Measurements from ENCODE around the gene RAP1GAP2. TPM values are rescaled to one million over a fixed set of nuclear protein-coding genes. Genes with fewer than 3 reads are reported as not detected.
"Not testable (repeated sequence)": the region's sequence is repeated elsewhere in the genome, so short reads cannot be mapped to it uniquely, and the experiment has no call there.

RAP1GAP2 gene
- polyA plus RNA-seq, 4 donors: 4.9 to 24.6 (median 8.4) TPM

- Histone ChIP-seq H3K4me3 (ENCODE audit: low read depth in 1 of 3, low read length in 3 of 3) (no peak overlapping the region), H3K9me3 (ENCODE audit: control insufficient read depth in 2 of 2, insufficient read depth in 1 of 2, low read depth in 1 of 2, low read length in 1 of 2) (peaks cover 0 to 8% of the 10 kb centered on the region in 2 donors), H3K4me1 (ENCODE audit: control insufficient read depth in 3 of 3, insufficient read depth in 2 of 3, low read depth in 1 of 3, low read length in 2 of 3) (no peaks in the 10 kb centered on the region), H3K27ac (ENCODE audit: low read depth in 1 of 3, low read length in 2 of 3) (no peak overlapping the region), H3K27me3 (ENCODE audit: control insufficient read depth in 3 of 3, insufficient read depth in 3 of 3, low read length in 3 of 3) (no peaks in the 10 kb centered on the region), H3K36me3 (ENCODE audit: control insufficient read depth in 3 of 3, insufficient read depth in 2 of 3, low read depth in 1 of 3, low read length in 3 of 3) (peaks cover 0 to 55% (median 0%) of the 10 kb centered on the region in 3 donors)
- no peak for FAIRE-seq
- 85 to 89% (median 89%) methylated on average over 18 of the region's 18 CpGs for WGBS, 3 donors
- DNase-seq: no peak
Measured at GRCh38 chr17:3027786-3028532, 231.7 kb downstream of the RAP1GAP2 start.

- no peak overlapping the region for H3K27ac ChIP-seq (ENCODE audit: low read depth in 1 of 3, low read length in 2 of 3)
- H3K36me3 ChIP-seq (ENCODE audit: control insufficient read depth in 3 of 3, insufficient read depth in 2 of 3, low read depth in 1 of 3, low read length in 3 of 3): peaks cover 0 to 66% (median 0%) of the 10 kb centered on the region in 3 donors
- H3K27me3 ChIP-seq (ENCODE audit: control insufficient read depth in 3 of 3, insufficient read depth in 3 of 3, low read length in 3 of 3): no peaks in the 10 kb centered on the region
- FAIRE-seq: no peak
- H3K4me3 ChIP-seq (ENCODE audit: low read depth in 1 of 3, low read length in 3 of 3): no peak overlapping the region
- H3K9me3 ChIP-seq (ENCODE audit: control insufficient read depth in 2 of 2, insufficient read depth in 1 of 2, low read depth in 1 of 2, low read length in 1 of 2): no peaks in the 10 kb centered on the region
- WGBS, 3 donors: 81 to 87% (median 83%) methylated on average over 19 of the region's 19 CpGs
- no peak for DNase-seq
- H3K4me1 ChIP-seq (ENCODE audit: control insufficient read depth in 3 of 3, insufficient read depth in 2 of 3, low read depth in 1 of 3, low read length in 2 of 3): no peaks in the 10 kb centered on the region
Measured at GRCh38 chr17:3029213-3029913, 233.1 kb downstream of the RAP1GAP2 start.

GRCh38 chr17:3030096-3030495 is 233.9 kb downstream of the RAP1GAP2 start:
- H3K9me3 ChIP-seq (ENCODE audit: control insufficient read depth in 2 of 2, insufficient read depth in 1 of 2, low read depth in 1 of 2, low read length in 1 of 2): no peaks in the 10 kb centered on the region
- H3K27ac ChIP-seq (ENCODE audit: low read depth in 1 of 3, low read length in 2 of 3): no peak overlapping the region
- no peak for FAIRE-seq
- DNase-seq: no peak
- 65 to 89% (median 86%) methylated on average over 7 of the region's 7 CpGs for WGBS, 3 donors
- H3K27me3 ChIP-seq (ENCODE audit: control insufficient read depth in 3 of 3, insufficient read depth in 3 of 3, low read length in 3 of 3): no peaks in the 10 kb centered on the region
- H3K4me1 ChIP-seq (ENCODE audit: control insufficient read depth in 3 of 3, insufficient read depth in 2 of 3, low read depth in 1 of 3, low read length in 2 of 3): no peaks in the 10 kb centered on the region
- peaks cover 0 to 67% (median 0%) of the 10 kb centered on the region in 3 donors for H3K36me3 ChIP-seq (ENCODE audit: control insufficient read depth in 3 of 3, insufficient read depth in 2 of 3, low read depth in 1 of 3, low read length in 3 of 3)
- H3K4me3 ChIP-seq (ENCODE audit: low read depth in 1 of 3, low read length in 3 of 3): no peak overlapping the region

GRCh38 chr17:3030852-3031470 is 234.7 kb downstream of the RAP1GAP2 start:
- H3K36me3 ChIP-seq (ENCODE audit: control insufficient read depth in 3 of 3, insufficient read depth in 2 of 3, low read depth in 1 of 3, low read length in 3 of 3): peaks cover 0 to 59% (median 0%) of the 10 kb centered on the region in 3 donors
- not testable (repeated sequence) for H3K9me3 ChIP-seq (ENCODE audit: control insufficient read depth in 2 of 2, insufficient read depth in 1 of 2, low read depth in 1 of 2, low read length in 1 of 2); DNase-seq; H3K4me1 ChIP-seq (ENCODE audit: control insufficient read depth in 3 of 3, insufficient read depth in 2 of 3, low read depth in 1 of 3, low read length in 2 of 3); H3K27me3 ChIP-seq (ENCODE audit: control insufficient read depth in 3 of 3, insufficient read depth in 3 of 3, low read length in 3 of 3); H3K4me3 ChIP-seq (ENCODE audit: low read depth in 1 of 3, low read length in 3 of 3); FAIRE-seq
- H3K27ac ChIP-seq (ENCODE audit: low read depth in 1 of 3, low read length in 2 of 3): peak overlapping the region in 1 of 3 donors; percentile 12
- WGBS, 3 donors: 87 to 92% (median 91%) methylated on average over 14 of the region's 14 CpGs

- FAIRE-seq (no peak), DNase-seq (no peak)
- Histone ChIP-seq H3K4me1 (ENCODE audit: control insufficient read depth in 3 of 3, insufficient read depth in 2 of 3, low read depth in 1 of 3, low read length in 2 of 3) (no peaks in the 10 kb centered on the region), H3K4me3 (ENCODE audit: low read depth in 1 of 3, low read length in 3 of 3) (no peak overlapping the region), H3K27me3 (ENCODE audit: control insufficient read depth in 3 of 3, insufficient read depth in 3 of 3, low read length in 3 of 3) (no peaks in the 10 kb centered on the region), H3K36me3 (ENCODE audit: control insufficient read depth in 3 of 3, insufficient read depth in 2 of 3, low read depth in 1 of 3, low read length in 3 of 3) (peaks cover 0 to 44% (median 0%) of the 10 kb centered on the region in 3 donors), H3K27ac (ENCODE audit: low read depth in 1 of 3, low read length in 2 of 3) (no peak overlapping the region), H3K9me3 (ENCODE audit: control insufficient read depth in 2 of 2, insufficient read depth in 1 of 2, low read depth in 1 of 2, low read length in 1 of 2) (no peaks in the 10 kb centered on the region)
- whole genome bisulfite sequencing, 3 donors: 89 to 90% (median 89%) methylated on average over 26 to 27 of the region's 27 CpGs
Measured at GRCh38 chr17:3032258-3033247, 236.3 kb downstream of the RAP1GAP2 start.

GRCh38 chr17:3033248-3033640 is 237.0 kb downstream of the RAP1GAP2 start:
- no peaks in the 10 kb centered on the region for H3K27me3 ChIP-seq (ENCODE audit: control insufficient read depth in 3 of 3, insufficient read depth in 3 of 3, low read length in 3 of 3)
- H3K36me3 ChIP-seq (ENCODE audit: control insufficient read depth in 3 of 3, insufficient read depth in 2 of 3, low read depth in 1 of 3, low read length in 3 of 3): peaks cover 0 to 39% (median 0%) of the 10 kb centered on the region in 3 donors
- FAIRE-seq: no peak
- 80 to 86% (median 84%) methylated on average over 14 to 15 of the region's 15 CpGs for WGBS, 3 donors
- no peak overlapping the region for H3K4me3 ChIP-seq (ENCODE audit: low read depth in 1 of 3, low read length in 3 of 3)
- no peaks in the 10 kb centered on the region for H3K4me1 ChIP-seq (ENCODE audit: control insufficient read depth in 3 of 3, insufficient read depth in 2 of 3, low read depth in 1 of 3, low read length in 2 of 3)
- H3K9me3 ChIP-seq (ENCODE audit: control insufficient read depth in 2 of 2, insufficient read depth in 1 of 2, low read depth in 1 of 2, low read length in 1 of 2): no peaks in the 10 kb centered on the region
- H3K27ac ChIP-seq (ENCODE audit: low read depth in 1 of 3, low read length in 2 of 3): no peak overlapping the region
- no peak for DNase-seq

GRCh38 chr17:3033741-3034577 is 237.7 kb downstream of the RAP1GAP2 start:
- Histone ChIP-seq H3K36me3 (ENCODE audit: control insufficient read depth in 3 of 3, insufficient read depth in 2 of 3, low read depth in 1 of 3, low read length in 3 of 3) (peaks cover 0 to 35% (median 0%) of the 10 kb centered on the region in 3 donors), H3K9me3 (ENCODE audit: control insufficient read depth in 2 of 2, insufficient read depth in 1 of 2, low read depth in 1 of 2, low read length in 1 of 2) (no peaks in the 10 kb centered on the region), H3K27ac (ENCODE audit: low read depth in 1 of 3, low read length in 2 of 3) (no peak overlapping the region), H3K27me3 (ENCODE audit: control insufficient read depth in 3 of 3, insufficient read depth in 3 of 3, low read length in 3 of 3) (no peaks in the 10 kb centered on the region), H3K4me1 (ENCODE audit: control insufficient read depth in 3 of 3, insufficient read depth in 2 of 3, low read depth in 1 of 3, low read length in 2 of 3) (no peaks in the 10 kb centered on the region), H3K4me3 (ENCODE audit: low read depth in 1 of 3, low read length in 3 of 3) (no peak overlapping the region)
- DNase-seq: no peak
- 79 to 81% (median 79%) methylated on average over 26 of the region's 26 CpGs for WGBS, 3 donors
- FAIRE-seq: no peak
